ENCODE measurements around the gene TRAFD1.
"Not testable (repeated sequence)": the region's sequence is repeated elsewhere in the genome, so short reads cannot be mapped to it uniquely, and the experiment has no call there.

Gene TRAFD1

GRCh38 chr12:112108202-112109079 lies 16.9 kb upstream of the TRAFD1 start, which contains the start of gene NAA25:
TSS of gene NAA25 (minus strand) at chr12:112108783. CDS start at chr12:112108773, 10 bp downstream.
- TF ChIP-seq CTCF (IDR thresholded peaks at IDR 0.05; ENCODE audit: insufficient read depth, missing control alignments): no peak
- DNase-seq (ENCODE audit: insufficient read length, low spot score) (no peak), FAIRE-seq (no peak)

GRCh38 chr12:112110787-112111662 lies 14.3 kb upstream of the TRAFD1 start:
- DNase-seq (ENCODE audit: insufficient read length, low spot score); FAIRE-seq: not testable (repeated sequence)

- FAIRE-seq (no peak), DNase-seq (ENCODE audit: insufficient read length, low spot score) (no peak)
- peak; percentile 16 for TF ChIP-seq CTCF (IDR thresholded peaks at IDR 0.05; ENCODE audit: insufficient read depth, missing control alignments)
These were observed 13.4 kb upstream of the TRAFD1 start for GRCh38 chr12:112111931-112112330.

- TF ChIP-seq CTCF (IDR thresholded peaks at IDR 0.05; ENCODE audit: insufficient read depth, missing control alignments): no peak
- FAIRE-seq: no peak
- DNase-seq (ENCODE audit: insufficient read length, low spot score): no peak
These were observed 12.8 kb upstream of the TRAFD1 start for GRCh38 chr12:112112409-112113133.

GRCh38 chr12:112115259-112116045 lies 9.9 kb upstream of the TRAFD1 start:
- no peak for TF ChIP-seq CTCF (IDR thresholded peaks at IDR 0.05; ENCODE audit: insufficient read depth, missing control alignments)
- FAIRE-seq (no peak), DNase-seq (ENCODE audit: insufficient read length, low spot score) (no peak)

GRCh38 chr12:112116232-112117060 lies 8.9 kb upstream of the TRAFD1 start:
- FAIRE-seq (no peak), DNase-seq (ENCODE audit: insufficient read length, low spot score) (no peak)
- no peak for TF ChIP-seq CTCF (IDR thresholded peaks at IDR 0.05; ENCODE audit: insufficient read depth, missing control alignments)
